GM18909 (cell line): ENCODE data around the gene FLRT3.
A peak's percentile ranks its signal among the peaks of the same experiment; 100 is the strongest.

Experiments
- ATAC-seq: cut with Tn5 transposase; IDR thresholded peaks from one replicate; pipeline ENCODE4 v1.9.1; 2021; ENCODE audit warnings: mild to moderate bottlenecking; ENCODE audit not compliant: unreplicated experiment, poor library complexity

FLRT3 gene

GRCh38 chr20:14337400-14338171 lies at the start of gene FLRT3:
FLRT3 (minus strand) TSS chr20:14337612; CDS start chr20:14327506, 10,106 bp downstream.
- ATAC-seq = peak; percentile 100

- ATAC-seq = no peak
These were observed 49.3 kb upstream of the FLRT3 start for GRCh38 chr20:14386726-14387125.

- ATAC-seq = no peak
These were observed 47.8 kb upstream of the FLRT3 start for GRCh38 chr20:14385176-14385740.

GRCh38 chr20:14384416-14385175 lies 47.2 kb upstream of the FLRT3 start:
- ATAC-seq = no peak

GRCh38 chr20:14383335-14383734 lies 45.9 kb upstream of the FLRT3 start:
- no peak for ATAC-seq

GRCh38 chr20:14378326-14378725 lies 40.9 kb upstream of the FLRT3 start:
- no peak for ATAC-seq

GRCh38 chr20:14375416-14375985 lies 38.1 kb upstream of the FLRT3 start:
- no peak for ATAC-seq

GRCh38 chr20:14374196-14374595 lies 36.8 kb upstream of the FLRT3 start:
- no peak for ATAC-seq

GRCh38 chr20:14361509-14362345 lies 24.3 kb upstream of the FLRT3 start:
- ATAC-seq = no peak

GRCh38 chr20:14360416-14360815 lies 23.0 kb upstream of the FLRT3 start:
- no peak for ATAC-seq

GRCh38 chr20:14355791-14356190 lies 18.4 kb upstream of the FLRT3 start:
- no peak for ATAC-seq

GRCh38 chr20:14344746-14345145 lies 7.3 kb upstream of the FLRT3 start:
- ATAC-seq = no peak

- no peak for ATAC-seq
These were observed 6.2 kb upstream of the FLRT3 start for GRCh38 chr20:14343491-14344065.

GRCh38 chr20:14342918-14343317 lies 5.5 kb upstream of the FLRT3 start:
- no peak for ATAC-seq

- no peak for ATAC-seq
These were observed 4.4 kb upstream of the FLRT3 start for GRCh38 chr20:14341801-14342200.

- ATAC-seq = no peak
These were observed 726 bp downstream of the FLRT3 start for GRCh38 chr20:14336686-14337085.

- no peak for ATAC-seq
These were observed 2.4 kb downstream of the FLRT3 start for GRCh38 chr20:14335052-14335451.

- no peak for ATAC-seq
These were observed 3.0 kb downstream of the FLRT3 start for GRCh38 chr20:14334306-14334930.

GRCh38 chr20:14333721-14334120 lies 3.7 kb downstream of the FLRT3 start:
- ATAC-seq = no peak
